Stimulated activated naive CD8-positive, alpha-beta T cell treated with anti-CD3 and anti-CD28 coated beads, Interleukin-15, amount 100 ng/mL, for 72 hours (primary cell): ENCODE data around the gene SDK2.

ENCODE experiments used
- ATAC-seq: fragments of 150-1000 bp; cut with Tn5 transposase; 2 replicates; pipeline ENCODE4 v1.10.0; 2021; ENCODE audit warnings: mild to moderate bottlenecking, moderate library complexity
- DNase-seq, 2 donors: peaks; one replicate each; pipeline ENCODE4 v3.0.0; 2021 to 2022
- H3K27ac Mint-ChIP-seq, 2 donors: one replicate each; pipeline ENCODE4 v1.8.0; 2022; ENCODE audit warnings: mild to moderate bottlenecking in 2 of 2, mixed read lengths in 2 of 2, moderate library complexity in 2 of 2
- H3K27me3 Mint-ChIP-seq: one replicate; pipeline ENCODE4 v1.8.0; 2022; ENCODE audit warnings: mixed read lengths
- H3K4me1 Mint-ChIP-seq: one replicate; pipeline ENCODE4 v1.8.0; 2022; ENCODE audit warnings: mild to moderate bottlenecking, mixed read lengths
- H3K4me3 Mint-ChIP-seq, 2 donors: one replicate each; pipeline ENCODE4 v1.8.0; 2022; ENCODE audit warnings: mild to moderate bottlenecking in 2 of 2, mixed read lengths in 2 of 2, moderate library complexity in 1 of 2
- H3K9me3 Mint-ChIP-seq, 2 donors: one replicate each; pipeline ENCODE4 v1.8.0; 2022; ENCODE audit warnings: mixed read lengths in 2 of 2

The SDK2 gene

GRCh38 chr17:73357981-73358380, 286.3 kb downstream of the SDK2 start:
- H3K27ac Mint-ChIP-seq: peak overlapping the region in 1 of 2 donors; percentile 2
- H3K9me3 Mint-ChIP-seq: no peaks in the 10 kb centered on the region
- H3K27me3 Mint-ChIP-seq: no peaks in the 10 kb centered on the region
- no peak for DNase-seq
- no peak overlapping the region for H3K4me3 Mint-ChIP-seq
- no peaks in the 10 kb centered on the region for H3K4me1 Mint-ChIP-seq
- no peak for ATAC-seq

GRCh38 chr17:73357318-73357717, 286.9 kb downstream of the SDK2 start:
- Mint-ChIP-seq H3K4me1 (no peaks in the 10 kb centered on the region), H3K9me3 (no peaks in the 10 kb centered on the region), H3K27me3 (no peaks in the 10 kb centered on the region), H3K27ac (no peak overlapping the region), H3K4me3 (no peak overlapping the region)
- DNase-seq (no peak), ATAC-seq (no peak)

GRCh38 chr17:73356561-73357170, 287.6 kb downstream of the SDK2 start:
- no peak for DNase-seq
- Mint-ChIP-seq H3K4me1 (no peaks in the 10 kb centered on the region), H3K27ac (peak overlapping the region in 1 of 2 donors; percentile 54), H3K4me3 (no peak overlapping the region), H3K9me3 (no peaks in the 10 kb centered on the region), H3K27me3 (no peaks in the 10 kb centered on the region)
- ATAC-seq: no peak

GRCh38 chr17:73354423-73355284, 289.6 kb downstream of the SDK2 start:
- no peaks in the 10 kb centered on the region for H3K9me3 Mint-ChIP-seq
- H3K27me3 Mint-ChIP-seq: no peaks in the 10 kb centered on the region
- H3K4me1 Mint-ChIP-seq: no peaks in the 10 kb centered on the region
- H3K27ac Mint-ChIP-seq: no peak overlapping the region
- DNase-seq (no peak), ATAC-seq (no peak)
- H3K4me3 Mint-ChIP-seq: no peak overlapping the region

- Mint-ChIP-seq H3K27me3 (no peaks in the 10 kb centered on the region), H3K4me3 (no peak overlapping the region), H3K4me1 (no peaks in the 10 kb centered on the region), H3K9me3 (no peaks in the 10 kb centered on the region), H3K27ac (no peak overlapping the region)
- DNase-seq: no peak
- ATAC-seq: no peak
Measured at GRCh38 chr17:73352261-73352660, 292.0 kb downstream of the SDK2 start.

GRCh38 chr17:73351764-73352163, 292.5 kb downstream of the SDK2 start:
- H3K9me3 Mint-ChIP-seq: no peaks in the 10 kb centered on the region
- DNase-seq (no peak), ATAC-seq (no peak)
- H3K4me3 Mint-ChIP-seq: no peak overlapping the region
- peak overlapping the region in 1 of 2 donors; percentile 80 for H3K27ac Mint-ChIP-seq
- no peaks in the 10 kb centered on the region for H3K27me3 Mint-ChIP-seq
- no peaks in the 10 kb centered on the region for H3K4me1 Mint-ChIP-seq

- Mint-ChIP-seq H3K4me1 (no peaks in the 10 kb centered on the region), H3K9me3 (no peaks in the 10 kb centered on the region), H3K4me3 (no peak overlapping the region), H3K27ac (no peak overlapping the region), H3K27me3 (no peaks in the 10 kb centered on the region)
- no peak for DNase-seq
- no peak for ATAC-seq
Measured at GRCh38 chr17:73350864-73351263, 293.4 kb downstream of the SDK2 start.

- peak overlapping the region in 1 of 2 donors; percentile 84 for H3K27ac Mint-ChIP-seq
- DNase-seq: no peak
- H3K4me1 Mint-ChIP-seq: no peaks in the 10 kb centered on the region
- H3K27me3 Mint-ChIP-seq: no peaks in the 10 kb centered on the region
- H3K9me3 Mint-ChIP-seq: no peaks in the 10 kb centered on the region
- no peak overlapping the region for H3K4me3 Mint-ChIP-seq
- no peak for ATAC-seq
Measured at GRCh38 chr17:73349647-73350046, 294.6 kb downstream of the SDK2 start.

GRCh38 chr17:73349138-73349537, 295.1 kb downstream of the SDK2 start:
- no peak for DNase-seq
- no peak for ATAC-seq

GRCh38 chr17:73348829-73349095, 295.5 kb downstream of the SDK2 start:
- H3K27me3 Mint-ChIP-seq: no peaks in the 10 kb centered on the region
- no peak overlapping the region for H3K27ac Mint-ChIP-seq
- no peaks in the 10 kb centered on the region for H3K4me1 Mint-ChIP-seq
- H3K4me3 Mint-ChIP-seq: no peak overlapping the region
- no peak for DNase-seq
- H3K9me3 Mint-ChIP-seq: no peaks in the 10 kb centered on the region
- ATAC-seq: no peak

More at GRCh38 chr17:73349138-73349537, 295.1 kb downstream of the SDK2 start:
- Mint-ChIP-seq H3K9me3 (no peaks in the 10 kb centered on the region), H3K27ac (no peak overlapping the region), H3K27me3 (no peaks in the 10 kb centered on the region), H3K4me3 (no peak overlapping the region), H3K4me1 (no peaks in the 10 kb centered on the region)

GRCh38 chr17:73348018-73348828, 296.0 kb downstream of the SDK2 start:
- DNase-seq: no peak
- Mint-ChIP-seq H3K9me3 (no peaks in the 10 kb centered on the region), H3K4me3 (no peak overlapping the region), H3K27ac (peak overlapping the region in 1 of 2 donors; percentile 74), H3K4me1 (no peaks in the 10 kb centered on the region), H3K27me3 (no peaks in the 10 kb centered on the region)
- ATAC-seq: peak; percentile 29

GRCh38 chr17:73347351-73347750, 296.9 kb downstream of the SDK2 start:
- Mint-ChIP-seq H3K27ac (no peak overlapping the region), H3K9me3 (no peaks in the 10 kb centered on the region), H3K27me3 (no peaks in the 10 kb centered on the region), H3K4me1 (no peaks in the 10 kb centered on the region), H3K4me3 (no peak overlapping the region)
- no peak for ATAC-seq
- no peak for DNase-seq

- Mint-ChIP-seq H3K4me3 (no peak overlapping the region), H3K27me3 (no peaks in the 10 kb centered on the region), H3K9me3 (no peaks in the 10 kb centered on the region), H3K27ac (no peak overlapping the region), H3K4me1 (no peaks in the 10 kb centered on the region)
- ATAC-seq: no peak
- no peak for DNase-seq
Measured at GRCh38 chr17:73346501-73347162, 297.6 kb downstream of the SDK2 start.

- Mint-ChIP-seq H3K4me1 (no peaks in the 10 kb centered on the region), H3K27ac (no peak overlapping the region), H3K27me3 (no peaks in the 10 kb centered on the region), H3K4me3 (no peak overlapping the region), H3K9me3 (no peaks in the 10 kb centered on the region)
- DNase-seq: no peak
- ATAC-seq: no peak
Measured at GRCh38 chr17:73343739-73344454, 300.3 kb downstream of the SDK2 start.

GRCh38 chr17:73343168-73343634, 301.0 kb downstream of the SDK2 start:
- no peak overlapping the region for H3K4me3 Mint-ChIP-seq
- no peaks in the 10 kb centered on the region for H3K9me3 Mint-ChIP-seq

More at GRCh38 chr17:73343168-73343634, 301.0 kb downstream of the SDK2 start:
- no peak overlapping the region for H3K27ac Mint-ChIP-seq
- no peaks in the 10 kb centered on the region for H3K4me1 Mint-ChIP-seq
- ATAC-seq: no peak
- DNase-seq: no peak
- H3K27me3 Mint-ChIP-seq: no peaks in the 10 kb centered on the region
